Measurements from ENCODE around the gene CNTLN.
A peak's percentile ranks its signal among the peaks of the same experiment; 100 is the strongest.
"Not testable (repeated sequence)": the region's sequence is repeated elsewhere in the genome, so short reads cannot be mapped to it uniquely, and the experiment has no call there.

The CNTLN gene

GRCh38 chr9:17433526-17433925 lies 298.7 kb downstream of the CNTLN start:
- no peak for DNase-seq

GRCh38 chr9:17436854-17437253 lies 302.0 kb downstream of the CNTLN start:
- no peak for DNase-seq

DNA sequence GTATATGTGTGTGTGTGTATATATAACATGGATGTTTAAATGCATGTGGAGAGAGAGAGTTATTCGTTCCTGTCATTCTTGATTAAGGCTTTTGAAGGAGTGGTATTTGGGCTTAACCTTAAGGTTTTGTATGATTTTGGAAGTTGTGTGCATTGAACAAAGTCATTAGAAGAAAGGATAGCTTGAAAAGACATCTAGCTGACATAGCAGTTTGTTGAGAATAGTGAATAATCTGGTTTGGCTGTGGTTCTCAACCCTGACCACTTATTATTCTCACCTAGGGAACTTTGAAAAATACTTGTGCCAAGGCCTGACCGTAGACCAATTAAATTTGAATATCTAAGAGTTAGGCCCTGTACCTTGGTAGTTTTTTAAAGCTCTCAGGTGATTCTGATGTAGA lies 303.0 kb downstream of the CNTLN start:
- no peak for DNase-seq

DNA sequence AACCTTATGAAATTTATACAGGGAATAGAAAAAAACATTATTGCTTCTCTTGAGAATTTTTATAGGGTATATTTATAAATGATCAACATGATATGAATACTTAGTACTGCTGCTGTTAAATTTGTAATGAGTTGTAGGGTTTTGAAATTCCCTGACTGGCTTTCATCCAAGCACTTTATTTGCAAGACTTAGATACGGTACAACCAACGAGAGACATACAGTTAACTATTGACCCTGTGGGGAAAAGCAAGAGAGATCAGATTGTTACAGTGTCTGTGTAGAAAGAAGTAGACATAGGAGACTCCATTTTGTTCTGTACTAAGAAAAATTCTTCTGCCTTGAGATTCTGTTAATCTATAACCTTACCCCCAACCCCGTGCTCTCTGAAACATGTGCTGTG lies 310.3 kb downstream of the CNTLN start:
- not testable (repeated sequence) for DNase-seq

GRCh38 chr9:17453751-17454150 lies 318.9 kb downstream of the CNTLN start:
- DNase-seq: no peak

DNA sequence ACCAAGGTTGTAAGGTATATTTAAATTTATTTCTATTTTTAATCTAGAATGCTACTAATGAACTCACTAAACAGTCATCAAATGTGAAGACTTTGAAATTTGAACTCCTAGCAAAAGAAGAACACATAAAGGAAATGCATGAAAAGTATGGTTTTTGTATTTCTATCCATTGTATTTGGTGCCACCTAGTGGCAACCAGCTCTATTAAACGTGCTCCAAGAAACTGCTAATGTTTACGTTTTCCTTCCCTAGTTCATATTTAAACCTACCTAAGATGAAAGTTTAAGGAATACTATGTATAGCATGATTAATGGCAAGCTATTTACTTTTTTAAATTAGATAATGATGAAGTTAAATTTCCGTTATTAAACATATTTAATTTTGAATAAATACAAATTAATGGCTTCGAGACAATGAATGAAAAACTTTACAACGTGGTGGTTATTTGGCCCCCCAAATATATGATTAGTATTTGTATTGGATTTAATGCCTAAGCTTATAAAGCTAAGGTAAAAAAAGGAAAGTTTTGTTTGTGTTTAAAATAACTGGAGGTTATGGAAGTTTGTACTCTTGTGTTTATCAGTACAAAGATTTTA lies 328.1 kb downstream of the CNTLN start:
- DNase-seq: peak; percentile 28

DNA sequence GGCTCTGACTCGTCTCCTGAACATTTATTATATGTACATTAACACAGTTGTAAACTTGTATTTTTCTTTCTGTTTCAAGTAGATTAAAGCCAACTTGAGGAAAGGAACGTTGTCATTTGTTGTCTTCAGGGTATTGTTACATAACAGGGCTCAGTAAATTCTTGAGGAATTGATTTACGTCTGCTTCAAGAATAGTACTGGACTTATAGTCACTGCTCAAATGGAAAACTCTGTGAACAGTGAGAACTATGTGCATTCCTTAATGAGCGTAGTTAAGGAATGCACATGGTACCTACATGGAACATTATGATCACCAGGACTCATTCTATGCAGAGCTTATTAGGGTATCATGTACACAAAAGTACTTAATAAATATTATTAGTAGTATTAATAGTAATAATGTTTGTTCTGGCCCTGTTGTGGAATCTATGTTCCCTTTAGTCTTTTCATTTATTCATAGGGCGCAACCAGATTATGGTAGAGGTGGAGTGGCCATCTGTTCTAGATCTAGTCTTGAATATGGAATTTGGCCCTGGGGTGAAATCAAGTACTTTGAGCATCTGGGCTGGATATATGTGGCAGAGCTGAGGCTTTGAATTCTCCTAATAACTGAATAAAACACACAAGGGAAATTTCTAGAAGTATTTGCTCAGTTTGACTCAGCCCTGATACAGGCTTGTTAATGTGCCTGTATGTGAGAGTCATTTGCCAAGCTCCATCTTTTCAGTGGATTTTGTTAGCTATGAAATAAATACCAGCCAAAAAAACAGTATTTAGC lies 335.4 kb downstream of the CNTLN start:
- no peak for DNase-seq

- no peak for DNase-seq
These were observed 337.3 kb downstream of the CNTLN start for GRCh38 chr9:17472126-17472525.

DNA sequence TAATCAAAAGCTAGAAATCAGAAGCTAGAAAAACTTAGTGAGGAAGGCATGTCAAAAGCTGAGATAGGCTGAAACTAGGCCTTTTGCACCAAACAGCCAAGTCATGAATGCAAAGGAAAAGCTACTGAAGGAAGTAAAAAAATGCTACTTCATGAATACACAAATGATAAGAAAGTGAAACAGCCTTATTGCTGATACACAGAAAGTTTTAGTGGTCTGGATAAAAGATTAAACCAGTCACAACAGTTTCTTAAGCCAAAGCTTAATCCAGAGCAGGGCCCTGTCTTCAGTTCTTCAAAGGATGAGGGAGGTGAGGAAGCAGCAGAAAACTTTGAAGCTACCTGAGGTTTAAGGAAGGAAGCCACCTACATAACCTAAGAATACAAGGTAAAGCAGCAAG lies 341.6 kb downstream of the CNTLN start:
- no peak for DNase-seq

DNA sequence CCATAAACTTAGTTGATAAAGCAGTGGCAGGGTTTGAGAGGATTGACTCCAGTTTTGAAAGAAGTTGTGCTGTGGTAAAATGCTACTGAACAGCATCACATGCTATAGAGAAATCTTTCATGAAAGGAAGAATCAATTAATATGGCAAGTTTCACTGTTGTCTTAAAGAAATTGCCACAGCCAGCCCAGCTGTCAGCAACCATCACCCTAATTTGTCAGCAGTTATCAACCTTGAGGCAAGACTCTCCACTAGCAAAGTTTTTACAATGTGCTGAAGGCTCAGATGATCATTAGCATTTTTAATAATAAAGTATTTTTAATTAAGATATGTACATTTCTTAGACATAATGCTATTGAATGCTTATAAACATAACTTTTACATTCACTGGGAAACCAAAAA lies 343.0 kb downstream of the CNTLN start:
- DNase-seq: no peak

DNA sequence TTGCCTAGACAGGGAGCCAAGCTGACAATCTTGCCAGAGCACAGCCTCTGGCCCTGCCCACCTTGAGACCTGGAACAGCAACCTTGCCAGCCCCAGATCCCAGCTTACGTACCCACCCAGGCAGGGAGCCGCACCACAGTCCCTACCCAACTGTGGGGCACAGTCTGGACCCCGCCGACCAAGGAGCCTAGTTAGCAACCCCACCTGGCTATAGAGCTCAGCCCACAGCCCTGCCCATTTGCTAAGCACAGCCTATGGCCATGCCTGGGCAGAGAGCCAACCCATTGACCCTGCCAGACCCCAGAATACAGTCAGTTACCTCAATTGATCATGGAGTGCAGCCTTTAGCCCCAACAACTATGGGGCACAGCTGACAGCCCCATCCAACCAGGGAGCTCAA lies 346.1 kb downstream of the CNTLN start:
- DNase-seq: no peak

GRCh38 chr9:17481565-17481964 lies 346.7 kb downstream of the CNTLN start:
- no peak for DNase-seq

- no peak for DNase-seq
These were observed 350.1 kb downstream of the CNTLN start for GRCh38 chr9:17484906-17485305.

- no peak for DNase-seq
These were observed 351.6 kb downstream of the CNTLN start for GRCh38 chr9:17486396-17486795.

GRCh38 chr9:17487467-17487866 lies 352.6 kb downstream of the CNTLN start:
- DNase-seq: no peak

GRCh38 chr9:17488662-17489061 lies 353.8 kb downstream of the CNTLN start:
- DNase-seq: no peak

DNA sequence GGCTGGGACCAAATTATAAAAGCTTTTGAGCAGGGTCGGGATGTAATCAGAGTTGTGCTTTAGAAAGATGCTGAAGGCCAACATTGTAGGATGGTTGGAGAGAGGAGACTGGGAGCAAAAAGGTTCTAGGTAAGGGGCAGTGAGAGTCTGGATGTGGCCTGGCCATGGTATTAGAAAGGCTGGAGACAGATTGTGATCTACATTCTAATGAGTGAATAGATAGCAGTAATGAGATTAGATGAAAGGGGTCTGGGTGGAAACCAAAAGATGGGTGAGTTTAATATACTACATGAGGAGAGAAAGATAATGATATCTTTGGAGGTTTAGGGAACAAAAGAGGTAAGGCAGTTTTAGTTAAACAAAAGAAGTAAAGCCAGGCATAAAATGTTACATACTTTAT lies 355.3 kb downstream of the CNTLN start:
- no peak for DNase-seq

DNA sequence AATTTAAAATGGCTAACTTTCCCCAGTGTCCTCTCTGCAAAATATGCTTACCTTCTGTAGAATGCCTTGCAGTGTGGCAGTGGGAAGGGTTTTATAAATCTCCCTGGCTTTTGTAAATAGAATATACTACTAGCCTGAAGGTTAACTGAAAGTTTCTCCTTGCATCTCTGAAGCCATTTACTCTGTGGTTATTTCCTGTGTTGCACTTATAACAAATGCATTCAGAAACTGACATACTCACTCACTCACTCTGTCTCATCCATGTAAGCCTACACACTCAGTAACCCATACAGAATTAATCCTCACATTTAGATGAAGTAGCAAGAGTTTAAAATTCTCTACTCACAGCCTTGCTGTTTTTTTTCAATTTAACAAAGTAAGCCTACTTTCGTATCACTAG lies 356.9 kb downstream of the CNTLN start:
- no peak for DNase-seq

- DNase-seq: no peak
These were observed 368.4 kb downstream of the CNTLN start for GRCh38 chr9:17503196-17503595.

DNA sequence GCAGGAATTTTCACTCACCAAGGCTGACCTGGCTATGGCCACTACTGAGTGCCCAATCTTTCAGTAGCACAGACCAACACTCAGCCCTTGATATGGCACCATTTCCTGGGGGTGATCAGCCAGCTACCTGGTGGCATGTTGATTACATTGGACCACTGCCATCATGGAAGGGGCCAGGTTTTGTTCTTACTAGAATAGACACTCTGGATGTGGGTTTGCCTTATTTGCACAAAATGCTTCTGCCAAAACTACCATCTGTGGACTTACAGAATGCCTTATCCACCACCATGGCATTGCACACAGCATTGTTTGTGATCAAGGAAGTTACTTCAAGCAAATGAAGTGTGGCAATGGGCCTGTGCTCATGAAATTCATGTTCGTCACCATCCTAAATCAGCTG lies 374.3 kb downstream of the CNTLN start:
- DNase-seq: no peak

DNA sequence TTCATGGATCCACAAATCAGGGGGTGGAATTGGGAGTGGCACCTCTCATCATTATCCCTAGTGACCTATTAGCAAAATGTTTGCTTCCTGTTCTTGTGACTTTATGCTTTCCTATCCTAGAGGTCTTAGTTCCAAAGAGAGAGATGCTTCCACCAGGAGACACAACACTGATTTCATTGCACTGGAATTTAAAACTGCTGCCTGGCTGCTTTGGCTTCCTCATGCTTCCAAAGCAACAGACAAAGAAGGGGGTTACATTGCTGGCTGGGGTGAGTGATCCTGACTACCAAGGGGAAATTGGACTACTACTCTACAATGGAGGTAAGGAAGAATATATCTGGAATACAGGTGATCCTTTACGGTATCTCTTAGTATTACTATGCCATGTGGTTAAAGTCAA lies 374.9 kb downstream of the CNTLN start:
- DNase-seq: no peak

GRCh38 chr9:17519761-17520160 lies 384.9 kb downstream of the CNTLN start:
- no peak for DNase-seq

DNA sequence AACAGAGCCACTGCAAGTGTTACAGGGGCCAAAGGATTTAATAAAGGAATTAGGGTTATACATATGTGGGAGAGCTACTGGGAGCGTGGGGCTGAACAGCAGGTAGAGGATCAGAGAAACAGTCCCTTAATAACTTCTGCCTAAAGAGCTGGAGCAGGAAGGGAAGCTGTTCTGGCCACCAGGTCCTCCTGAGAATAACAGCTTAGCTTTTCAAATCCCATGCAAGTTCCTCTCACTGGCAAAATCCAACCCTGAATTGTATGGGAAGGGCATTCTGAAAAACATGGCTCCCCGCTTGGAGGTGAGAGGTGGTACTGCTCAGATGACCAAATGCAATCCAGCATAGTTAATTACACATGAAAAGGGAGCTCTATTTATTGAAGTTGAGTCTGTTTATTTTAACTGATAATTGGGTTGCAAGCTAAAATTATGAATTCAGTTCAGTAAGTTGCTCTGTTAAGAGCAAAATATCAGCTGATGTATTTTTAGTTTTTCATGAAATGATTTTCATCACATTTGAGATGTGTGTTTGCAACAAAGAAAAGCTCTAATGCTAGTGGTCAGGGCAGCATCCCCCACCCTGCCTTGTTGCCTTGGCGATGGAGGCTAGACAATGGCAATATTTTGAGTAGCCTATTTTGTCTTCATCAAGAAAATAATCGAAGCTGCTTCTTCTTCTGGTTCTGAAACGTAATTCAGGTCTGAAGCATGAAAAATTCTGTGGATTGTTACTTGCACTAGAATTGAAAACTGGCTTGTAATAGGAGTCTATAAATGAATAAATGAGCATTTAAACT lies 385.6 kb downstream of the CNTLN start:
- no peak for DNase-seq

All from amniotic stem cell (primary cell).